ENCODE measurements around the gene C15orf61. TPM values are rescaled to one million over a fixed set of nuclear protein-coding genes. Genes with fewer than 3 reads are reported as not detected.

Gene C15orf61
- total and polyA plus RNA-seq, 4 donors: 1.4 to 5.6 (median 2.5) TPM

DNA sequence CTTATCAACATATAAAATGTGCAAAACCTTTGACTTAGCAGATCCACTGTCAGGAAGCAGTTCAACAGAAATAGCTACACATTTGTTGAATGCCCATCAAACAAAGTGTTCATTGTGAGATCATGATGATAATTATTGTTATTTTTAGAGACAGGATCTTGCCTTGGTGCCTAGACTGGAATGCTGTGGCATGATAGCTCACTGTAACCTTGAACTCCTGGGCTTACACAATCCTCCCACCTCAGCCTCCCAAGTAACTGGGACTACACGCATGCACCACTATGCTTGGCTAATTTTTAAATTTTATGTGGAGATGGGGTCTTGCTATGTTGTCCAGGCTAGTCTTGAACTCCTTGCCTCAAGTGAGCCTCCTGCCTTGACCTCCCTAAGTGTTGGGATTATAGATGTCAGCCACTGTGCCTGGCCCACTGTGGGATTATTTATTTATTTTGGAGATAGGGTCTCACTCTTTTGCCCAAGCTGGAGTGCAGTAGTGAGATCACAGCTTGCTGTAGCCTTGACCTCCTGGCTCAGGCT, 30.3 kb downstream of the C15orf61 start:
- H3K36me3 ChIP-seq (ENCODE audit: control insufficient read depth in 4 of 4, insufficient read depth in 3 of 4, low read depth in 1 of 4, low read length in 3 of 4): peaks cover 0 to 7% (median 4%) of the 10 kb centered on the region in 4 donors
- H3K9ac ChIP-seq (ENCODE audit: low read depth in 1 of 2, low read length in 2 of 2): no peak overlapping the region
- H3K4me3 ChIP-seq (ENCODE audit: low read depth in 1 of 3, low read length in 3 of 3): no peak overlapping the region
- H3K27ac ChIP-seq (ENCODE audit: low read depth in 1 of 2, low read length in 2 of 2): no peak overlapping the region
- H3K4me1 ChIP-seq (ENCODE audit: control insufficient read depth in 4 of 4, insufficient read depth in 4 of 4, low read length in 3 of 4): peaks cover 0 to 3% (median 0%) of the 10 kb centered on the region in 4 donors
- 89% methylated on average over 1 of the region's 1 CpG for WGBS
- no peak for DNase-seq (ENCODE audit: low spot score)
- no peaks in the 10 kb centered on the region for H3K27me3 ChIP-seq (ENCODE audit: control insufficient read depth in 4 of 4, insufficient read depth in 4 of 4, low read length in 3 of 4)
- no peaks in the 10 kb centered on the region for H3K9me3 ChIP-seq (ENCODE audit: control insufficient read depth in 4 of 4, low read length in 3 of 4)
- TF ChIP-seq REST (IDR thresholded peaks at IDR 0.05) (no peak), TAF1 (conservative IDR thresholded peaks at IDR 0.05) (no peak), SP1 (IDR thresholded peaks at IDR 0.05) (no peak), JUND (IDR thresholded peaks at IDR 0.05) (no peak), GABPA (IDR thresholded peaks at IDR 0.05 in 1 of 2, conservative IDR thresholded peaks at IDR 0.05 in 1 of 2) (no peak), RXRA (IDR thresholded peaks at IDR 0.05) (no peak), NR2F2 (IDR thresholded peaks at IDR 0.05) (no peak)

GRCh38 chr15:67554580-67554979, 33.6 kb downstream of the C15orf61 start:
- H3K4me1 ChIP-seq (ENCODE audit: control insufficient read depth in 4 of 4, insufficient read depth in 4 of 4, low read length in 3 of 4): peaks cover 0 to 3% (median 0%) of the 10 kb centered on the region in 4 donors
- TF ChIP-seq, protein P1, sequence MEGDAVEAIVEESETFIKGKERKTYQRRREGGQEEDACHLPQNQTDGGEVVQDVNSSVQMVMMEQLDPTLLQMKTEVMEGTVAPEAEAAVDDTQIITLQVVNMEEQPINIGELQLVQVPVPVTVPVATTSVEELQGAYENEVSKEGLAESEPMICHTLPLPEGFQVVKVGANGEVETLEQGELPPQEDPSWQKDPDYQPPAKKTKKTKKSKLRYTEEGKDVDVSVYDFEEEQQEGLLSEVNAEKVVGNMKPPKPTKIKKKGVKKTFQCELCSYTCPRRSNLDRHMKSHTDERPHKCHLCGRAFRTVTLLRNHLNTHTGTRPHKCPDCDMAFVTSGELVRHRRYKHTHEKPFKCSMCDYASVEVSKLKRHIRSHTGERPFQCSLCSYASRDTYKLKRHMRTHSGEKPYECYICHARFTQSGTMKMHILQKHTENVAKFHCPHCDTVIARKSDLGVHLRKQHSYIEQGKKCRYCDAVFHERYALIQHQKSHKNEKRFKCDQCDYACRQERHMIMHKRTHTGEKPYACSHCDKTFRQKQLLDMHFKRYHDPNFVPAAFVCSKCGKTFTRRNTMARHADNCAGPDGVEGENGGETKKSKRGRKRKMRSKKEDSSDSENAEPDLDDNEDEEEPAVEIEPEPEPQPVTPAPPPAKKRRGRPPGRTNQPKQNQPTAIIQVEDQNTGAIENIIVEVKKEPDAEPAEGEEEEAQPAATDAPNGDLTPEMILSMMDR (IDR thresholded peaks at IDR 0.05; ENCODE audit: low read depth, low read length, missing input control): no peak
- no peak for TF ChIP-seq RAD21 (IDR thresholded peaks at IDR 0.05)
- TF ChIP-seq, protein P2, sequence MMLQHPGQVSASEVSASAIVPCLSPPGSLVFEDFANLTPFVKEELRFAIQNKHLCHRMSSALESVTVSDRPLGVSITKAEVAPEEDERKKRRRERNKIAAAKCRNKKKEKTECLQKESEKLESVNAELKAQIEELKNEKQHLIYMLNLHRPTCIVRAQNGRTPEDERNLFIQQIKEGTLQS (IDR thresholded peaks at IDR 0.05): no peak
- TF ChIP-seq HNF4A (conservative IDR thresholded peaks at IDR 0.05): no peak
- TF ChIP-seq GABPA (IDR thresholded peaks at IDR 0.05 in 1 of 2, conservative IDR thresholded peaks at IDR 0.05 in 1 of 2): no peak
- no peak overlapping the region for H3K27ac ChIP-seq (ENCODE audit: low read depth in 1 of 2, low read length in 2 of 2)
- no peak overlapping the region for H3K9ac ChIP-seq (ENCODE audit: low read depth in 1 of 2, low read length in 2 of 2)
- H3K9me3 ChIP-seq (ENCODE audit: control insufficient read depth in 4 of 4, low read length in 3 of 4): no peaks in the 10 kb centered on the region
- no peak overlapping the region for H3K4me3 ChIP-seq (ENCODE audit: low read depth in 1 of 3, low read length in 3 of 3)
- H3K27me3 ChIP-seq (ENCODE audit: control insufficient read depth in 4 of 4, insufficient read depth in 4 of 4, low read length in 3 of 4): no peaks in the 10 kb centered on the region
- H3K36me3 ChIP-seq (ENCODE audit: control insufficient read depth in 4 of 4, insufficient read depth in 3 of 4, low read depth in 1 of 4, low read length in 3 of 4): peaks cover 0 to 13% (median 7%) of the 10 kb centered on the region in 4 donors
- 95% methylated on average over 4 of the region's 4 CpGs for WGBS
- DNase-seq (ENCODE audit: low spot score): no peak

- no peaks in the 10 kb centered on the region for H3K4me1 ChIP-seq (ENCODE audit: control insufficient read depth in 4 of 4, insufficient read depth in 4 of 4, low read length in 3 of 4)
- WGBS: 87% methylated on average over 3 of the region's 3 CpGs
- H3K4me3 ChIP-seq (ENCODE audit: low read depth in 1 of 3, low read length in 3 of 3): no peak overlapping the region
- peaks cover 0 to 10% (median 3%) of the 10 kb centered on the region in 4 donors for H3K36me3 ChIP-seq (ENCODE audit: control insufficient read depth in 4 of 4, insufficient read depth in 3 of 4, low read depth in 1 of 4, low read length in 3 of 4)
- H3K27ac ChIP-seq (ENCODE audit: low read depth in 1 of 2, low read length in 2 of 2): no peak overlapping the region
- no peaks in the 10 kb centered on the region for H3K27me3 ChIP-seq (ENCODE audit: control insufficient read depth in 4 of 4, insufficient read depth in 4 of 4, low read length in 3 of 4)
- TF ChIP-seq EGR1 (IDR thresholded peaks at IDR 0.05; ENCODE audit: low read depth in 2 of 2): no peak
- no peak for TF ChIP-seq JUND (IDR thresholded peaks at IDR 0.05)
- no peaks in the 10 kb centered on the region for H3K9me3 ChIP-seq (ENCODE audit: control insufficient read depth in 4 of 4, low read length in 3 of 4)
- DNase-seq (ENCODE audit: low spot score): no peak
- H3K9ac ChIP-seq (ENCODE audit: low read depth in 1 of 2, low read length in 2 of 2): no peak overlapping the region
These were observed 36.1 kb downstream of the C15orf61 start for GRCh38 chr15:67556976-67557570.
